ENCODE measurements around the gene URAD.

Gene URAD

DNA sequence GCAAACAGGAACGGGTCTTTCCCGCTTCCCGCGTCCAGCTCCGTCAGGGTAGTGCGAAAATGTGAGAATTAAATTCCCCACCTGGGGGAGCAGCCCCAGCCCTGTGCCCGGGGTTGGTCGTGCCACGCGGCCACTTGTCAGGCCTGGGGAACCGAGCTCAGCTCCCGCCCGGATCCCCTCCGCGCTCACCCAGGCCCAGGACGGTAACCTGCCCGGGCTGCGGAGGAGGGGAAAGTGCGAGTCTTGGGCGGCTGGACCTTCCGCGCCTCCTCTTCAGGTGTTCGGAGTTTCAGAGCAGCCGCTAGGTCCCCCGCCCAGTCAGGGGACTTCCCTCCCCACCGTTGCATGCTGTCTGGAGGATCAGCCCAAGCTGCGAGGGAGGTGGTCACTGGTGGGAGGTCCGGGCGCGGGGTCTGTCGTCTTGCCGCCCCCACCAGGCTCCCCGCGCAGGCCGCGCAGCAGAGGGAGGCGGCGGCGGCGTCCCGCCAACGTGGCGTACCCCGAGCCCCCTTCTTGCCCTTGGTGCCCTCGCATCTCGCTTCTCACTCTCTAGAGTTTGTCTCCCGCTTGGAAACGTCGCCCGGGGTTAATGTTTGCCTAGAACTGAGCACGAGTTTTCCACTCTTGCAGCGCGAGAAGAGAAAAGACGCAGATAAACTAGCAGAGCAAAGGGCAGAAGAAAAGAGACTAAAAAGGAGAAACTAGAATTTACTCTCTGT, 8.1 kb downstream of the URAD start:
- TF ChIP-seq, protein P1, sequence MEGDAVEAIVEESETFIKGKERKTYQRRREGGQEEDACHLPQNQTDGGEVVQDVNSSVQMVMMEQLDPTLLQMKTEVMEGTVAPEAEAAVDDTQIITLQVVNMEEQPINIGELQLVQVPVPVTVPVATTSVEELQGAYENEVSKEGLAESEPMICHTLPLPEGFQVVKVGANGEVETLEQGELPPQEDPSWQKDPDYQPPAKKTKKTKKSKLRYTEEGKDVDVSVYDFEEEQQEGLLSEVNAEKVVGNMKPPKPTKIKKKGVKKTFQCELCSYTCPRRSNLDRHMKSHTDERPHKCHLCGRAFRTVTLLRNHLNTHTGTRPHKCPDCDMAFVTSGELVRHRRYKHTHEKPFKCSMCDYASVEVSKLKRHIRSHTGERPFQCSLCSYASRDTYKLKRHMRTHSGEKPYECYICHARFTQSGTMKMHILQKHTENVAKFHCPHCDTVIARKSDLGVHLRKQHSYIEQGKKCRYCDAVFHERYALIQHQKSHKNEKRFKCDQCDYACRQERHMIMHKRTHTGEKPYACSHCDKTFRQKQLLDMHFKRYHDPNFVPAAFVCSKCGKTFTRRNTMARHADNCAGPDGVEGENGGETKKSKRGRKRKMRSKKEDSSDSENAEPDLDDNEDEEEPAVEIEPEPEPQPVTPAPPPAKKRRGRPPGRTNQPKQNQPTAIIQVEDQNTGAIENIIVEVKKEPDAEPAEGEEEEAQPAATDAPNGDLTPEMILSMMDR (IDR thresholded peaks at IDR 0.05; ENCODE audit: insufficient read depth, low read depth, low read length, missing control alignments): no peak
- DNase-seq (ENCODE audit: low read depth): no peak
- no peak overlapping the region for H3K4me3 ChIP-seq (ENCODE audit: low read length)

DNA sequence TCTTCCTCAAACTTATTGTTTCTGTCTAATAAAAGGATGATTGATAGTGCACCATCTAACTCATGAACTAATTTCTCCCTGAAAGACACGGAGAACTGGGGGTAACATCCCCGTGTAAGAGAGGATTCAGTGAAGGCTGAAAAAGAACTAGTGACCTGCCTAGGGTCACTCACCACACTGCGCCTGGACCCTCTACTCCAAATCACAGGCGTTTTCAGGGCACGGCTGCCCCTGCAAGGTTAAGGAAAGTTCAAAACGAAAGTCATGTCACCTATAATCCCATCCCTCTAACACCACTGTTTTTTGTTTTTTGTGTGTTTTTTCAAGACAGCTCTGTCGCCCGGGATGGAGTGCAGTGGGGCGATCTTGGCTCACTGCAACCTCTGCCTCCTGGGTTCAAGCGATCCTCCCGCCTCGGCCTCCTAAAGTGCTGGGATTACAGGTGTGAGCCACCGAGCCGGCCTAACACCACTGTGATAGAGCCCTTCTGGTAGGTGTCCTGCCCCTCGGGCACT, 8.7 kb downstream of the URAD start:
- TF ChIP-seq, protein P1 (IDR thresholded peaks at IDR 0.05; ENCODE audit: insufficient read depth, low read depth, low read length, missing control alignments): no peak

DNA sequence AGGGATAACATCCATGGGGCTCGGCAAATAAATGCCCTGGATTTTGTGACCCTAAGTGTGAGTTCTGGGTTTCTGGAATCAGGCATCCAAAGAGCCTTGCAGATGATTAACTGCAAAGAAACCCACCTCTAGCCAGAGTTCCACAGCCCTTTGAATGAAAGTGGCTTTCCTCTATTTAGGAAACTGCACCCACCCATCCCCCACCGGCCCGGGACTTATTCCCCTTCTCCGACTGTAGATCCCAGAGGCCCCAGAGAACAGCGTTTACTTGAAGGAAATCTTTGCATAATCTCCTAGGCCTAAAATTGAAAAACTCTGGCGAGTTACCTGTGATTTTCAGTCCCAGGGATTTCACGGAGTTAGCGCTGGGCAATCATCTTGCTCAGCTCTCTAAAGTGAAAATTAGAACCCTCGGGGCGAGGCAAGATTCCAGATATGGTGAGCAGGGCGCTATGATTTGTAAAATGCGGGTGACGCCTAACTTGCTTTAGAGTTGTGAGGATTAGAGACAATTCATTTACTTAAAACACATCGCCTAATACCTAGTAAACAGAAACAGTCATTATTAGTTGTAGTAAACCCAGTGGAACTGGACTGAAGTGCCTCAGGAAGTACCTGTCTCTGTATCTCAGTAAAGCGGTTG, 9.4 kb downstream of the URAD start:
- no peak for DNase-seq (ENCODE audit: low read depth)
- no peak overlapping the region for H3K4me3 ChIP-seq (ENCODE audit: low read length)
- TF ChIP-seq, protein P1 (IDR thresholded peaks at IDR 0.05; ENCODE audit: insufficient read depth, low read depth, low read length, missing control alignments): no peak

More for the DNA sequence above, 8.7 kb downstream of the URAD start:
- DNase-seq (ENCODE audit: low read depth): no peak
- no peak overlapping the region for H3K4me3 ChIP-seq (ENCODE audit: low read length)

DNA sequence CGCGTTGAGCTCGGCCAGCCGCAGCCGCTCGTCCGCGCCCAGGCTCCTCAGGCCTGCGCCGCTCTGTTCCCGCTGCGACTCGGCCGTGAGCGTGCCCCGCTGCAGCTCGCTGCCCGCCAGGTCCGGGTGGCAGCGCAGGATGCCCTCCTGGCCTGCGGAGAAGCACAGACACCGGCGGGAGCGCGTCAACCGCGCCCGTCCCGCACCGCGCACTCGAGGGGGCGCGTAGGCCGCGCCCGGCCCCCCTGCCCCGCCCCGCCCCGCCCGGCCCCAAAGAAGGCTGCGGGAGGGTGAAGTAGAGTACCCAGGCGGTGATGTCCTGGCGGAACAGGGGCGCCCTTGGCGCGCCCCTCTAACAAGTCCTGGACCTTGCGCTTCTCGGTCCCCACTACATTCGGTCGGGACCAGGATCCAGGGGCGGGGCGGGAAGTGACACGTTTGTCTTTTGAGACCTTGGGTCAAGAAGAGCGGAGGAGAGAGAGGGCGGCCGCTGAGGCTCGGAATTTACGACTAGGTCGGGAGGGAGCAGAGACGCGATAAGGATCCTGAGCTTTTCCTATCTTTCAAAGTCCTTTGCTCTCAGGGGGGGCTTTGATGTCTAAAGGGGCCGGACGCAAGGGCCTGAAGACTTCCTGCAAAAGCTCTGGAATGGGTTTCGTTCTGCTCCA, 10.1 kb downstream of the URAD start:
- no peak overlapping the region for H3K4me3 ChIP-seq (ENCODE audit: low read length)
- TF ChIP-seq, protein P1 (IDR thresholded peaks at IDR 0.05; ENCODE audit: insufficient read depth, low read depth, low read length, missing control alignments): no peak
- DNase-seq (ENCODE audit: low read depth): no peak

DNA sequence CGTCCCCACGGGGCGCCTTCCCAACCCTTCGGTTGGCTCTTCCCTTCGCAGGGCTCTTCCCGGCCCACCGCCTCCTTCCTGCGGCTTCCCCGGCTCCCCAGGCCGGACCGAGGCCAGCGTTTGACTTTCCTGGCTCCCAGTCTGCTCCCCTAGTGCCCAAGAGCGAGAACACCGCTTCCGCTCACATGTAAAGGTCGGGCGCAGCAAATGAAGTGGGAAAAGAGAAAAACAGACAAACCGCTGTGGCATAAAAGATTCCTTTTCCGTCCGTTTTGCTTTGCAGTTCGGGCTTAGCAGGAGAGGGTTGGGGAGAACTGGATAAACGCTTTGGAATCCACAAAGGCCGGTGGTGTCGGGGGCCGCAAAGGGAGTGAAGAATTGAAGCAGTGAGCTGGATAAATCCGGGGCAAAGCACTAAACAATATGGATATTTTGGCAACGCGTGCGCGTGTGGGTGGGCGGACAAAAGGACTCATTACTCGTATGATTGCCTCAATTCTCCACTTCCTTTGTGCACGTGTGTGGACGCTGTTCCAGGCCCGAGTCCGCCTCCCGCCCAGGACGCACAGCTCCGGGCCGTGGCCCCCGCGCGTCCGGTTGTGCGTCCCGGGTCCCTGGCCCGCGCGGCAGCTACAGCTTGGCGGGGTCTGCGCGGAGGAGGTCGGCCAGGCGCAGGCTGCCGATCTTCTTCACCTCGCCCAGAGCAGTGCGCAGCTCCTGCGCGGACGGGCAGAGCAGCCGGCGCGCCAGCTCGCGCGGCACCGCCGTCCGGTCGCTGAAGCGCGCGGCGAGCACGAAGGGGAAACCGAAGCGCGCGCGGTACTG, 10.8 kb downstream of the URAD start:
- no peak overlapping the region for H3K4me3 ChIP-seq (ENCODE audit: low read length)
- TF ChIP-seq, protein P1 (IDR thresholded peaks at IDR 0.05; ENCODE audit: insufficient read depth, low read depth, low read length, missing control alignments): no peak
- no peak for DNase-seq (ENCODE audit: low read depth)

DNA sequence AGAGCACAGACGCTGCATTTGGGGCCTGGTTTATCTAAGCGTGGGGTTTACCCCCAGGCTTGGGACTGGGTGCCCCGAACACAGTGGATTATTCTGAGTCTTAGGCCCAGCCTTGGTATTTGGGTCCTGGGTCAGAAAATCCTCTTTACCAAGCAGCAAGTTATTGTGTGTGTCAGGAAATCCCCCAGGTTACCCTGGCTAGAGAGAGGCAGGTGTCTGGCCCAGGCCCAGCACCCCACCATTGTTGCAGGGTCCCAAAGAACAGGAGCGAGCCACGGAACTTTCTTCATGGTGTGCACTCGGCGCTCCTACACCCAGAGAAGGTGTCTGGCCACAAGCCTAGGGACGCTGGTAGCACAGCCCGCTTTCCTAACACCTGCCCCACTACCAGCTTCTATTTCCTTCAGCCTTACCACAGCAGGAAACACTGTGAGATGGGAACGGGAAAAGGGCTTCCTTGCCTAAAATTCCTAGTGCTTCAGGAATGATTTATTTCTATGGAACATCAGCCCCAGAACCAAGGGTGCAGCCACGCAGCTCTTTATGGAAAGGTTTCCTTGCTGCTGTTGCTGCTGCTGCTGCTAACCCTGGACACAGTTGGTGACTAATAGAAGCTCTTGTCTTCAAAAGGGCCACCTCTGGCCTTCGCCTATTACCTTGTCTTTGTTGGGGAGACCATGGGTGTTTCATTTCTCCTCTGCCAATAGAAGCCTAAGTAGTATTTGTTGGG, 12.0 kb downstream of the URAD start:
- H3K4me3 ChIP-seq (ENCODE audit: low read length): no peak overlapping the region
- TF ChIP-seq, protein P1 (IDR thresholded peaks at IDR 0.05; ENCODE audit: insufficient read depth, low read depth, low read length, missing control alignments): no peak

More for the DNA sequence above, 12.0 kb downstream of the URAD start:
- DNase-seq (ENCODE audit: low read depth): no peak
